Heart left ventricle (tissue), 16 donors: Measurements from ENCODE around the gene OR10A2. TPM values are rescaled to one million over a fixed set of nuclear protein-coding genes. Genes with fewer than 3 reads are reported as not detected.
A peak's percentile ranks its signal among the peaks of the same experiment; 100 is the strongest.

Experiments used
- ATAC-seq, 4 donors: fragments of 200-7000 bp; cut with Tn5 transposase; one replicate each; pipeline ENCODE4 v1.9.1; 2020 to 2022; ENCODE audit warnings: moderate library complexity in 4 of 4, mild to moderate bottlenecking in 3 of 4, moderate number of reproducible peaks in 1 of 4
- DNase-seq, 5 donors: peaks; one replicate each; pipeline ENCODE4 v3.0.0-alpha.2; 2020
- H3K27ac ChIP-seq, 12 donors: fragments of 200-600 bp; sonication (generic) in 4 of 12; one replicate each; pipeline versions ENCODE4 v1.5.0 to v1.8.0; 2016 to 2022; ENCODE audit warnings: mild to moderate bottlenecking in 2 of 12
- H3K27me3 ChIP-seq, 9 donors: fragments of 200-600 bp; sonication (generic) in 2 of 9; one replicate each; pipeline versions ENCODE4 v1.5.1 to v1.8.0; 2016 to 2022; ENCODE audit warnings: mild to moderate bottlenecking in 3 of 9
- H3K36me3 ChIP-seq, 9 donors: fragments of 200-600 bp; sonication (generic) in 2 of 9; one replicate each; pipeline versions ENCODE4 v1.5.0 to v1.8.0; 2018 to 2022; ENCODE audit warnings: mild to moderate bottlenecking in 2 of 9
- H3K4me1 ChIP-seq, 12 donors: fragments of 200-600 bp; sonication (generic) in 4 of 12; one replicate each; pipeline versions ENCODE4 v1.5.0 to v1.8.0; 2016 to 2022; ENCODE audit warnings: mild to moderate bottlenecking in 3 of 12
- H3K4me3 ChIP-seq, 12 donors: fragments of 200-600 bp; sonication (generic) in 4 of 12; one replicate each; pipeline versions ENCODE4 v1.5.0 to v1.8.0; 2017 to 2022; ENCODE audit warnings: mild to moderate bottlenecking in 9 of 12, moderate library complexity in 4 of 12
- H3K9me3 ChIP-seq, 12 donors: fragments of 200-600 bp; sonication (generic) in 4 of 12; one replicate each; pipeline versions ENCODE4 v1.5.0 to v1.8.0; 2016 to 2022; ENCODE audit warnings: mild to moderate bottlenecking in 1 of 12
- POLR2A ChIP-seq, 2 donors: fragments of 450-650 bp; IDR thresholded peaks; one replicate each; pipeline ENCODE4 v1.6.1; 2017; ENCODE audit warnings: antibody characterized with exemption in 2 of 2, mild to moderate bottlenecking in 2 of 2, moderate library complexity in 2 of 2
- WGBS, 4 donors: extraction: QIAGEN DNeasy Blood & Tissue Kit in 2 of 4; methylation state at CpG; one replicate each; pipeline versions ENCODE4 v1.1.5 to v1.1.7; 2013 to 2018; 5-methylcytosine and 5-hydroxymethylcytosine counted together
- intact Hi-C, 10 donors: fragments of 100-400 bp; cut with DNase I; formaldehyde crosslinking; loops; one replicate each; pipeline versions ENCODE4 v1.11.1 to v1.14.2; 2022
- long read RNA-seq, 3 donors: library from polyadenylated mRNA; unstranded; transcript quantifications; one replicate each; pipeline ENCODE4 v2.0.0, GENCODE V29; 2020 to 2021
- polyA plus RNA-seq, 2 donors: library from polyadenylated mRNA; stranded (reverse); fragments of 200-250 nt; gene quantifications; one replicate each; pipeline ENCODE4 v1.2.3, GENCODE V29; 2013
- total RNA-seq, 9 donors: library from RNA; depleted of rRNA in 2 of 9; stranded (reverse); fragments of >200 nt in 2 of 9; fragmentation: NEBNext Ultra II Directional in 3 of 9; extraction: Animal tissue kit (Norgen Biotek cat#: 25700) in 3 of 9; gene quantifications; one replicate each; pipeline versions ENCODE4 v1.1.0 to v1.2.4, GENCODE V29; 2016 to 2023
- TF ChIP-seq, protein P1 (sequence below), 12 donors: fragments of 200-600 bp; sonication (generic) in 4 of 12; IDR thresholded peaks; one replicate each; pipeline versions ENCODE4 v1.5.0 to v1.8.0; 2018 to 2022; ENCODE audit warnings: antibody characterized with exemption in 12 of 12, mild to moderate bottlenecking in 5 of 12
- donor health status: ischemic (EF 13 %, LVEDD 7.1; RV severe dilation, severe dysfunction).
- donor health status: healthy with polysubstance abuse.
- donor health status: DM: no; HTN: yes; CAD: no.
- donor health status: DM: no; HTN: no; CAD: no.
- donor health status: ischemic (EF 25% LVEDD 6.9; RV normal size, moderate dysfunction).
- donor health status: ischemic (EF 25% LVEDD 5.7; RV mildly dilated, moderate dysfunction).
- donor health status: healthy.
- donor health status: DM: yes; HTN: yes; CAD: no.
- donor health status: ischemic (EF 35%, LVEDD 5.7; RV mildly dilated, moderate dysfunction).
- donor health status: nonischemic (EF 11% LVEDD 7.7; RV severe dilation, severe dysfunction).
- donor health status: DM: yes; HTN: yes; CAD: no.
- donor health status: PGD.
- donor health status: ischemic (EF 29% LVEDD 5.4; RV normal size, mild dysfunction).
- donor health status: nonischemic (EF 23%, LVEDD 6.1; RV moderate dilation, normal function).

Gene OR10A2, protein sequence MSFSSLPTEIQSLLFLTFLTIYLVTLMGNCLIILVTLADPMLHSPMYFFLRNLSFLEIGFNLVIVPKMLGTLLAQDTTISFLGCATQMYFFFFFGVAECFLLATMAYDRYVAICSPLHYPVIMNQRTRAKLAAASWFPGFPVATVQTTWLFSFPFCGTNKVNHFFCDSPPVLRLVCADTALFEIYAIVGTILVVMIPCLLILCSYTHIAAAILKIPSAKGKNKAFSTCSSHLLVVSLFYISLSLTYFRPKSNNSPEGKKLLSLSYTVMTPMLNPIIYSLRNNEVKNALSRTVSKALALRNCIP
- total RNA-seq: not detected
- polyA plus RNA-seq: not detected
- long read RNA-seq, donor 1: 0 reads
- long read RNA-seq, donor 2: 0 reads
- long read RNA-seq, donor 3: 0 reads

DNA sequence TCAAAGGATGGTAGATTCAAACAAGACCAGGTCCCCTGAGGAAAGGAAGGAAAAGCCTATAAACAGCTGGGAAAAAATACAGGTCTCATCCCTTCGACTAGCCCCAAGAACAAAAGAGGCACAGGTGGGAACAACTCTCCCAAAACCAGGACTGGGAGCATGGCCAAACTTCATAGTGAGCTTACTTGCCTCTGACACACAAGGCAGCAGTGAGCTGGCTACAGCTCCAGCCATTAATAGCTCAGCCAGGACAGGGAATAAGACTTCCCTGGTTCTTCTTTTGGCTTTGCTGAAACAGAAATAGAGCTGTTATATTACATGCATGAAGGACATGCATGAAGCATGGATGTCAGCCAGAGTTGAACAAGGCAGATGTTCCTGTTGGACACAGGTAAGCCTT lies at the start of gene OR10A2:
TSS of gene OR10A2 (plus strand) at position 97 of the 400 bp plus-strand sequence. CDS start 6,698 bp downstream, outside the sequence.
- Histone ChIP-seq H3K9me3 (no peaks in the 10 kb centered on the region), H3K27me3 (no peaks in the 10 kb centered on the region), H3K27ac (no peak within 1 kb of the TSS), H3K4me3 (no peak within 1 kb of the TSS), H3K4me1 (no peaks in the 10 kb centered on the region), H3K36me3 (no peaks in the 10 kb centered on the region)
- intact Hi-C loops: no loop called here
- 25 to 51% (median 46%) methylated on average over 1 of the region's 1 CpG for WGBS, 4 donors
- ATAC-seq (peak in 2 of 4 donors; percentile 43 to 57), DNase-seq (peak in 2 of 5 donors; percentile 12 to 31)
- TF ChIP-seq, protein P1, sequence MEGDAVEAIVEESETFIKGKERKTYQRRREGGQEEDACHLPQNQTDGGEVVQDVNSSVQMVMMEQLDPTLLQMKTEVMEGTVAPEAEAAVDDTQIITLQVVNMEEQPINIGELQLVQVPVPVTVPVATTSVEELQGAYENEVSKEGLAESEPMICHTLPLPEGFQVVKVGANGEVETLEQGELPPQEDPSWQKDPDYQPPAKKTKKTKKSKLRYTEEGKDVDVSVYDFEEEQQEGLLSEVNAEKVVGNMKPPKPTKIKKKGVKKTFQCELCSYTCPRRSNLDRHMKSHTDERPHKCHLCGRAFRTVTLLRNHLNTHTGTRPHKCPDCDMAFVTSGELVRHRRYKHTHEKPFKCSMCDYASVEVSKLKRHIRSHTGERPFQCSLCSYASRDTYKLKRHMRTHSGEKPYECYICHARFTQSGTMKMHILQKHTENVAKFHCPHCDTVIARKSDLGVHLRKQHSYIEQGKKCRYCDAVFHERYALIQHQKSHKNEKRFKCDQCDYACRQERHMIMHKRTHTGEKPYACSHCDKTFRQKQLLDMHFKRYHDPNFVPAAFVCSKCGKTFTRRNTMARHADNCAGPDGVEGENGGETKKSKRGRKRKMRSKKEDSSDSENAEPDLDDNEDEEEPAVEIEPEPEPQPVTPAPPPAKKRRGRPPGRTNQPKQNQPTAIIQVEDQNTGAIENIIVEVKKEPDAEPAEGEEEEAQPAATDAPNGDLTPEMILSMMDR (IDR thresholded peaks at IDR 0.05): no peak
- TF ChIP-seq POLR2A (IDR thresholded peaks at IDR 0.05): no peak

DNA sequence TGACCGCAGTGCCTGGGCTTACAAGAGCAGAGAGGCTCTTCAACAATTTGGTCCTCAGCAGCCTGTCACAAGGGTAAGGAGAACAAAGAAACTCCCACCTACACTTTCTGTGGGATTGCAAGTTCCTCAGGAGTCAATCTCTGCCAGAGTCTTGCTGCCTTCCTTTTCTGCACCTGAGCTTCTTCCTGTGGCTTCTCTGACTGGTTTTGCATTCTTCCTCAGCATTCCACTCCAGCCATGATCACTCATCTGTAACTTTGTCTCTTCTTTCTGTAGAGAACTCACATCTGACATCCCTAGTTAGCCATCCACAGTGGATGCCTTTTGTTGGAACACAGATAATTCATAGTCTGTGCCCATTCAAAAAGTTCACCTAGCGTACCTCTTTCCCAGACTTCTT lies 49.2 kb upstream of the OR10A2 start:
- ATAC-seq (no peak), DNase-seq (no peak)
- intact Hi-C loops: no loop called here
- TF ChIP-seq POLR2A (IDR thresholded peaks at IDR 0.05): no peak
- TF ChIP-seq, protein P1 (IDR thresholded peaks at IDR 0.05): no peak
- Histone ChIP-seq H3K27ac (no peak overlapping the region), H3K27me3 (peaks cover 0 to 12% (median 0%) of the 10 kb centered on the region in 9 donors), H3K4me1 (no peaks in the 10 kb centered on the region), H3K9me3 (no peaks in the 10 kb centered on the region), H3K36me3 (no peaks in the 10 kb centered on the region), H3K4me3 (no peak overlapping the region)
- 56 to 80% (median 64%) methylated on average over 2 of the region's 2 CpGs for WGBS, 4 donors

DNA sequence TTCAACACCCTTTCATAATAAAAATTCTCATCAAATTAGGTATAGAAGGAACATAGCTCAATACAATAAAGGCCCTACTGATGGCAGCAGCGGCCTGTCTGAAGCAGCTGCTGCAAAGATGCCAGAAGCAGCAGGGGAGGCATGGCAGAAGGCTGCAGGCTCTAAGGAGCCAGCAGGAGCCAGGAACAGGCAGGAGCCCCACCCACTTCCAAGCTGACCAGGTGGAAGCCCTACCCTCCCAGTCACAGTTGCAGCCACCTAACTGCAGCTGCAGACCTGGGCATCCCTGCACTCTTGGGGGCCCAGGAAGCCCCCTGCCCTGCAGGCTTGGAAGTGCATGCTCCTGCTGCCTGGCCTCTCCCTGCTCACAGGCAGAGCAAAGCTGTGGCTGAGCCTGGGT lies 45.2 kb upstream of the OR10A2 start:
- intact Hi-C loops: no loop called here

GRCh38 chr11:6818967-6819366 lies 43.9 kb upstream of the OR10A2 start:
- intact Hi-C loops: no loop called here
- 84 to 100% (median 92%) methylated on average over 1 to 5 of the region's 5 CpGs for WGBS, 4 donors
- Histone ChIP-seq H3K27ac (no peak overlapping the region), H3K27me3 (no peaks in the 10 kb centered on the region), H3K36me3 (no peaks in the 10 kb centered on the region), H3K4me3 (no peak overlapping the region), H3K9me3 (peaks cover 0 to 14% (median 4%) of the 10 kb centered on the region in 12 donors), H3K4me1 (no peaks in the 10 kb centered on the region)
- TF ChIP-seq, protein P1 (IDR thresholded peaks at IDR 0.05): no peak
- TF ChIP-seq POLR2A (IDR thresholded peaks at IDR 0.05): no peak
- ATAC-seq: no peak
- no peak for DNase-seq

More for the DNA sequence above, 45.2 kb upstream of the OR10A2 start:
- Histone ChIP-seq H3K4me3 (no peak overlapping the region), H3K36me3 (no peaks in the 10 kb centered on the region), H3K27me3 (peaks cover 0 to 6% (median 0%) of the 10 kb centered on the region in 9 donors), H3K4me1 (no peaks in the 10 kb centered on the region), H3K9me3 (peaks cover 0 to 14% (median 4%) of the 10 kb centered on the region in 12 donors), H3K27ac (no peak overlapping the region)
- WGBS, 4 donors: 47 to 59% (median 53%) methylated on average over 1 of the region's 1 CpG
- DNase-seq: no peak
- TF ChIP-seq, protein P1 (IDR thresholded peaks at IDR 0.05): no peak
- TF ChIP-seq POLR2A (IDR thresholded peaks at IDR 0.05): no peak
- no peak for ATAC-seq
